GM13977 (cell line): ENCODE data around the gene XIST.

Experiments
- DNase-seq: peaks from one replicate; pipeline ENCODE4 v3.0.0; 2012; ENCODE audit warnings: low spot score
- in situ Hi-C: fragments of 300-500 bp; cut with MboI; formaldehyde crosslinking; loops from one replicate; pipeline ENCODE4 v1.12.0; 2022; ENCODE audit warnings: low sequenced_read_pairs, low pct_unique_long_range_greater_than_20kb, mixed read lengths, inconsistent platforms; ENCODE audit not compliant: unreplicated experiment
- TF ChIP-seq, protein P1 (sequence below): IDR thresholded peaks from 2 replicates; pipeline ENCODE4 v1.5.1; 2012; ENCODE audit warnings: mild to moderate bottlenecking, control low read depth; ENCODE audit not compliant: insufficient read depth; ENCODE audit errors: extremely low read depth, missing control alignments

The XIST gene

DNA sequence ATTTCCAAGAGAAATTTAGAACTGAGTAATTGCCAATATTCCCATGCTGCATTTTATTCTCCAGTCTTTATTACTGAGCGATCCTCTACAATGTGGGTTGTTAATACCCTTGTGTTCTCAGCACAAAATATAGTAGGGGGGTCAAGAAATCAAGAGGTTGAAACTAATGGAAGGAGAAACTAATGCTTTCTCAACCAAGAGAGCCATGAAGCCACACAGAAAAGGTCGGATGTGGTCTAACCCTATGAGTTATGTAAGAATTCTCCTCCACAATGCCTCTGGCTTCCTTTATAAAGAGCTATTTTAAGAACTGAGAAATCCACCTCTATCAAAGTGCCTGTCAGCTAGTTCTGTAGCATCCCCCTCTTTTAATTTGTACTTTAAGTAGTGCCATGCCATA lies 21.0 kb downstream of the XIST start:
- TF ChIP-seq, protein P1, sequence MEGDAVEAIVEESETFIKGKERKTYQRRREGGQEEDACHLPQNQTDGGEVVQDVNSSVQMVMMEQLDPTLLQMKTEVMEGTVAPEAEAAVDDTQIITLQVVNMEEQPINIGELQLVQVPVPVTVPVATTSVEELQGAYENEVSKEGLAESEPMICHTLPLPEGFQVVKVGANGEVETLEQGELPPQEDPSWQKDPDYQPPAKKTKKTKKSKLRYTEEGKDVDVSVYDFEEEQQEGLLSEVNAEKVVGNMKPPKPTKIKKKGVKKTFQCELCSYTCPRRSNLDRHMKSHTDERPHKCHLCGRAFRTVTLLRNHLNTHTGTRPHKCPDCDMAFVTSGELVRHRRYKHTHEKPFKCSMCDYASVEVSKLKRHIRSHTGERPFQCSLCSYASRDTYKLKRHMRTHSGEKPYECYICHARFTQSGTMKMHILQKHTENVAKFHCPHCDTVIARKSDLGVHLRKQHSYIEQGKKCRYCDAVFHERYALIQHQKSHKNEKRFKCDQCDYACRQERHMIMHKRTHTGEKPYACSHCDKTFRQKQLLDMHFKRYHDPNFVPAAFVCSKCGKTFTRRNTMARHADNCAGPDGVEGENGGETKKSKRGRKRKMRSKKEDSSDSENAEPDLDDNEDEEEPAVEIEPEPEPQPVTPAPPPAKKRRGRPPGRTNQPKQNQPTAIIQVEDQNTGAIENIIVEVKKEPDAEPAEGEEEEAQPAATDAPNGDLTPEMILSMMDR = no peak
- in situ Hi-C loops = no loop called here

GRCh38 chrX:73830489-73831414 lies 21.8 kb downstream of the XIST start:
- TF ChIP-seq, protein P1 = no peak
- no peak for DNase-seq
- in situ Hi-C loops = no loop called here

More for the DNA sequence above, 21.0 kb downstream of the XIST start:
- no peak for DNase-seq

GRCh38 chrX:73829890-73830466 lies 22.5 kb downstream of the XIST start:
- TF ChIP-seq, protein P1 = no peak
- in situ Hi-C loops = no loop called here
- DNase-seq = no peak

DNA sequence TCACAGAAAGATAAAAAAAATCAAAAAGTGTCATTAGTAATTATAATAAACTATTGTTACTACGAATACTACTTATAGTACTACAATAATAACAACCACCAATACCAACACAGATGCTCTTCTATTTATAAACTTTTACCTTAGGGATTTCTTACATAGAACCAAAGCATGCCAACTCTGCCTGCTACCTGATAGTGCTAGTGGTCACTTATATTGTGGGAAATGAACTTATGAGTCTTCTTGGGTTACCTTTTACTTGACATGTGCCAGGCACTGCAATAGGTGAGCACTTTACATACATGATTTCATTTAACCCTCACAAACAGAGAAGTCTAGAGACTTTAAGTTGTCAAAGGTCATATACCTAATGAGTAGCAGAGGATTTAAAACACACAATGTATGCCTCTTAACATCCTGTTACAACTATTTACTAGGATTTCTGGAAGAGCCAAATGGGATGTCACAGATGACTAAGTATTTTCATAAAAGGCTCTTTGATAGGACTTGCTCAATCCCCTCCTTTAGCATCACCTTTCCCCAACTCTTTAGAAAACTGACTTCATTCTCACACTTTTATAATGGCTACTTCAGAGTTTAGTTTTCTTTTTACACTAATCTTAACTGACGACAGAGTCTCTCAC lies 24.3 kb downstream of the XIST start:
- TF ChIP-seq, protein P1 = no peak
- in situ Hi-C loops = no loop called here
- no peak for DNase-seq

DNA sequence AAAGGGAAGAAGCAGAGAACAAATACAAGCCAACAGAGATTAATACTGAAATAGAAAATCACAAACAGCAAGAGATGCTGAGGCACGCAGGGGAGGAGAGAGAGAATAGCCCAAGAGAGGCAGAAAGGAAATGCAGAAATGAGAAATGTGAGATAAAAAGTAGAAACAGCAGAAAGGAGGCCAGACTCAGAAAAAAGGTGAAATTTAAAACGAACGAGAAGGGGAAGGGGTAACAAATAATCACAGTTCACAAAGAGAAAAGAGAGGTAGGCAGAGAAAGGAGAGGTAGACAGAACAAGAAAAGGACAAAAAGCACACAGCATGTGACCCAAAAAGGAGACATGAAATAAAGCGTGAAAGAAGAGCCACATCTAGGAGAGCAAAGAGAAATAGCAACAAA lies 25.1 kb downstream of the XIST start:
- no peak for DNase-seq
- TF ChIP-seq, protein P1 = no peak
- in situ Hi-C loops = no loop called here

GRCh38 chrX:73826996-73827395 lies 25.5 kb downstream of the XIST start:
- no peak for DNase-seq
- TF ChIP-seq, protein P1 = no peak
- in situ Hi-C loops = no loop called here
